K562 (cell line): ENCODE results near the gene LCE2C.

Experiments
- BRCA1 ChIP-seq, 2 experiments: fragments of 450-650 bp in 1 of 2; sonication (generic) in 1 of 2; formaldehyde crosslinking in 1 of 2; IDR thresholded peaks; 2 replicates each; pipeline versions ENCODE4 v1.5.0 to v1.6.1; 2017 to 2020; ENCODE audit warnings: mild to moderate bottlenecking in 1 of 2, missing genetic modification reagents in 1 of 2
- CBX8 ChIP-seq: fragments of 200-600 bp; sonication (generic); IDR thresholded peaks from 2 replicates; pipeline ENCODE4 v1.6.1; 2012; ENCODE audit warnings: borderline replicate concordance, mixed run types, low read depth, mild to moderate bottlenecking, moderate library complexity, mixed read lengths, low read length, control low read depth, inconsistent platforms; ENCODE audit not compliant: poor library complexity, severe bottlenecking; ENCODE audit errors: extremely low read depth
- CXXC5 ChIP-seq: fragments of 250-450 bp; sonication (Bioruptor Pico); IDR thresholded peaks from 2 replicates; pipeline ENCODE4 v1.8.0; 2022; ENCODE audit warnings: inconsistent platforms, mild to moderate bottlenecking, moderate library complexity
- HNRNPLL ChIP-seq: fragments of 200-400 bp; formaldehyde crosslinking; IDR thresholded peaks from 2 replicates; pipeline ENCODE4 v1.6.1; 2017; ENCODE audit warnings: low read length, low read depth, mild to moderate bottlenecking; ENCODE audit not compliant: poor library complexity, severe bottlenecking
- KAT8 ChIP-seq: fragments of 450-650 bp; IDR thresholded peaks from 2 replicates; pipeline ENCODE4 v1.6.1; 2016; ENCODE audit warnings: low read depth, mild to moderate bottlenecking
- LEF1 ChIP-seq: fragments of 450-650 bp; IDR thresholded peaks from 2 replicates; pipeline ENCODE4 v1.6.1; 2016; ENCODE audit warnings: mild to moderate bottlenecking
- SRF ChIP-seq, 2 experiments: fragments of 250-450, 450-650 bp in 1 of 2; sonication (Bioruptor Pico) in 1 of 2; sonication (generic) in 1 of 2; formaldehyde crosslinking; IDR thresholded peaks; 2 replicates each; pipeline versions ENCODE4 v1.5.0 to v1.5.1; 2020 to 2022; ENCODE audit warnings: mild to moderate bottlenecking in 1 of 2, missing genetic modification reagents in 1 of 2
- TOE1 ChIP-seq, 2 experiments: fragments of 450-650 bp in 1 of 2; sonication (generic) in 1 of 2; formaldehyde crosslinking in 1 of 2; IDR thresholded peaks; 2 replicates each; pipeline versions ENCODE4 v1.7.1 to v1.8.0; 2016 to 2022; ENCODE audit warnings: borderline replicate concordance in 2 of 2, mild to moderate bottlenecking in 2 of 2, antibody characterized with exemption in 1 of 2, inconsistent platforms in 1 of 2, low read depth in 1 of 2, missing genetic modification reagents in 1 of 2, moderate library complexity in 1 of 2
- ZNF224 ChIP-seq: sonication (generic); formaldehyde crosslinking; IDR thresholded peaks from 2 replicates; pipeline ENCODE4 v1.8.0; 2022; ENCODE audit warnings: mild to moderate bottlenecking, missing genetic modification reagents
- TF ChIP-seq, protein P1 (sequence below): fragments of 250-450 bp; sonication (Bioruptor Pico); IDR thresholded peaks from 2 replicates; pipeline ENCODE4 v1.5.1; 2021; ENCODE audit warnings: mild to moderate bottlenecking
- TF ChIP-seq, protein P2 (sequence below): sonication (generic); formaldehyde crosslinking; IDR thresholded peaks from 2 replicates; pipeline ENCODE4 v1.8.0; 2022; ENCODE audit warnings: mild to moderate bottlenecking, missing genetic modification reagents
- TF ChIP-seq, protein P3 (sequence below): sonication (generic); formaldehyde crosslinking; IDR thresholded peaks from 2 replicates; pipeline ENCODE4 v1.9.0; 2022; ENCODE audit warnings: mild to moderate bottlenecking, missing genetic modification reagents

DNA sequence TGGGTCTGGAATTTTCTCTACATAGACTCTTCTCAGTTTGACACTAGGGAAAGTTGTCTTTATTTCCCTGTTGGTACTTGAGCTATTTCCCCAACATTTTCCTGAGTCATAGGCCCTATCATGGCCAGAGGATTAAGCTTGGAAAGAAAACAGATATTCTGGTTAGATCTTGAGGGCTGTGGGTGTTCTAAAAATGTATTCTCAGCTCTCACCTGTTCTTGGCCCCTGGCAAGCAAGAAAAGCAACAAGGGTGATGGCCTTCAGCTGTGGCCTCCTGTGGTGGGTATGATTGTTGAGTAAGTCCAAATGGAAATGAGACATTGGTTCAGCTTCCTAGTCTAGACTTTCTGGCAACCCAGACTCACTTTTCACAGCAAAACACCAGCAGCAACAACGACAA, 34.7 kb upstream of the LCE2C start:
- TF ChIP-seq, protein P1, sequence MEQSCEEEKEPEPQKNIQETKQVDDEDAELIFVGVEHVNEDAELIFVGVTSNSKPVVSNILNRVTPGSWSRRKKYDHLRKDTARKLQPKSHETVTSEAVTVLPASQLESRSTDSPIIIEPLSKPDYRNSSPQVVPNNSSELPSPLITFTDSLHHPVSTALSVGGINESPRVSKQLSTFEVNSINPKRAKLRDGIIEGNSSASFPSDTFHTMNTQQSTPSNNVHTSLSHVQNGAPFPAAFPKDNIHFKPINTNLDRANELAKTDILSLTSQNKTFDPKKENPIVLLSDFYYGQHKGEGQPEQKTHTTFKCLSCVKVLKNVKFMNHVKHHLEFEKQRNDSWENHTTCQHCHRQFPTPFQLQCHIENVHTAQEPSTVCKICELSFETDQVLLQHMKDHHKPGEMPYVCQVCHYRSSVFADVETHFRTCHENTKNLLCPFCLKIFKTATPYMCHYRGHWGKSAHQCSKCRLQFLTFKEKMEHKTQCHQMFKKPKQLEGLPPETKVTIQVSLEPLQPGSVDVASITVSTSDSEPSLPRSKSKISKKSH (CRISPR knock-in tag): no peak
- no peak for TF ChIP-seq CXXC5 (CRISPR knock-in tag)
- TF ChIP-seq ZNF224 (CRISPR knock-in tag): no peak
- TF ChIP-seq BRCA1 (IDR thresholded peaks at IDR 0.05): no peak
- TF ChIP-seq BRCA1 (CRISPR knock-in tag; IDR thresholded peaks at IDR 0.05): no peak
- TF ChIP-seq, protein P2, sequence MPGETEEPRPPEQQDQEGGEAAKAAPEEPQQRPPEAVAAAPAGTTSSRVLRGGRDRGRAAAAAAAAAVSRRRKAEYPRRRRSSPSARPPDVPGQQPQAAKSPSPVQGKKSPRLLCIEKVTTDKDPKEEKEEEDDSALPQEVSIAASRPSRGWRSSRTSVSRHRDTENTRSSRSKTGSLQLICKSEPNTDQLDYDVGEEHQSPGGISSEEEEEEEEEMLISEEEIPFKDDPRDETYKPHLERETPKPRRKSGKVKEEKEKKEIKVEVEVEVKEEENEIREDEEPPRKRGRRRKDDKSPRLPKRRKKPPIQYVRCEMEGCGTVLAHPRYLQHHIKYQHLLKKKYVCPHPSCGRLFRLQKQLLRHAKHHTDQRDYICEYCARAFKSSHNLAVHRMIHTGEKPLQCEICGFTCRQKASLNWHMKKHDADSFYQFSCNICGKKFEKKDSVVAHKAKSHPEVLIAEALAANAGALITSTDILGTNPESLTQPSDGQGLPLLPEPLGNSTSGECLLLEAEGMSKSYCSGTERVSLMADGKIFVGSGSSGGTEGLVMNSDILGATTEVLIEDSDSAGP (CRISPR knock-in tag): no peak
- no peak for TF ChIP-seq SRF (CRISPR knock-in tag; IDR thresholded peaks at IDR 0.05)
- no peak for TF ChIP-seq LEF1
- TF ChIP-seq, protein P3, sequence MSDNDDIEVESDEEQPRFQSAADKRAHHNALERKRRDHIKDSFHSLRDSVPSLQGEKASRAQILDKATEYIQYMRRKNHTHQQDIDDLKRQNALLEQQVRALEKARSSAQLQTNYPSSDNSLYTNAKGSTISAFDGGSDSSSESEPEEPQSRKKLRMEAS (CRISPR knock-in tag): no peak
- no peak for TF ChIP-seq CBX8
- no peak for TF ChIP-seq TOE1 (IDR thresholded peaks at IDR 0.05; ENCODE audit: borderline replicate concordance)
- no peak for TF ChIP-seq TOE1 (CRISPR knock-in tag; IDR thresholded peaks at IDR 0.05; ENCODE audit: borderline replicate concordance, low read depth)
- TF ChIP-seq KAT8: no peak
- no peak for TF ChIP-seq HNRNPLL
